GM12801 (cell line): Measurements from ENCODE around the gene DNMBP.

ENCODE experiments used
- CTCF ChIP-seq: IDR thresholded peaks from one replicate; pipeline ENCODE4 v1.5.1; 2011; ENCODE audit warnings: control low read depth; ENCODE audit not compliant: insufficient read length; ENCODE audit errors: extremely low read depth

The DNMBP gene

GRCh38 chr10:99917963-99918825 is 91.6 kb downstream of the DNMBP start:
- TF ChIP-seq CTCF, result no peak

GRCh38 chr10:99916776-99917175 is 93.0 kb downstream of the DNMBP start:
- TF ChIP-seq CTCF, result no peak

DNA sequence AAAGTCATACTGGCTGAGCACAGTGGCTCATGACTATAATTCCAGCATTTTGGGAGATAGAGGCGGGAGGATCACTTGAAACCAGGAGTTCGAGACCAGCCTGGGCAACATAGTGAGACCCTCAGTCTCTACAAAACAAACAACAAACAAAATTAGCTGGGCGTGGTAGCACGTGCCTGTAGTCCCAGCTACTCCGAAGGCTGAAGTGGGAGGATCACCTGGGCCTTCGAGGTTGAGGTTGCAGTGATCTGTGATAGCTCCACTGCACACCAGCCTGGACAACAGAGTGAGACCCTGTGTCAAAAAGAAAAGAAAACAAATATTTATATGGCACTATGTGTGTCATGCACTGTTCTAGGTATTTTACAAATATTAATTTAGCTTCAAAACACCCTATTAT is 94.3 kb downstream of the DNMBP start:
- no peak for TF ChIP-seq CTCF

DNA sequence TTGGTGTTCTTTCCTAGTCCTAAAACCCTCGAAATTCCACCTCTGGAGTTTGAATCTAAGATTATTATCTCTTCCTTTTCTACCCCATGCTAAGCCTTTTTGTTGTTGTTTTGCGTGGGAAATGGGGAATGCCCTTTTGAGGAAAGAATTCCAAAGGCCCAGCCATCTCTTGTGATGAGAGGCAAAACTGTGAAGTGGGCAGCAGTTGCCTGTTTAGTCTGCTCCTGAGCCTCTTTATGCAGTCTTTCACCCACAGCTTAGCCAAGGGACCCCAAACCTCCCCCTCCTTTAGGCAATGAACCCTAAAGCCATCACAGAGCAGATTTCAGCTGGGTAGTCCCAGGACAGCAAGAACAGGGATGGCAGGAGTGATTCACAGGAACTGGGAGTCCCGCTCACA is 95.5 kb downstream of the DNMBP start:
- no peak for TF ChIP-seq CTCF

DNA sequence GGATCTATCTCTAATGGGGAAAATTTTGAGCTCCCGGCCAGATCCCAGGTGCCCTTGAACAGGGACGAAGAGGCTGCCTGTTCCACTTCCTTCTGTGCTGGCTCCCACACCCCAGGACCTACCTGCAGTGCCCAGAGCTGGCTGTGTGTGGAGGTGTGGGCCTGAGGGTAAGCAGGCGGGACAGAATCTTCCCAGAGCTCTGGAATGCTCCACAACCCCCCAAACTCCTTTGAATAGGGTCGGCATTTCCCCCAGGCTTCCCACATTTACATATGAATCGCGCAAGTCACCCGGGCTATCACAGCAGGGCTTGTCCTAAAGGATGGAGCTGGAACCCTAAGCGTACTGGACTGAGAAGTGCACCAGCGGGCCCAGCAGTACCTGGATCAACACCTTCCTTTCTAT is 95.9 kb downstream of the DNMBP start:
- no peak for TF ChIP-seq CTCF

- no peak for TF ChIP-seq CTCF
These were observed 97.7 kb downstream of the DNMBP start for GRCh38 chr10:99912041-99912440.

GRCh38 chr10:99908512-99908911 is 101.2 kb downstream of the DNMBP start:
- TF ChIP-seq CTCF, result no peak

DNA sequence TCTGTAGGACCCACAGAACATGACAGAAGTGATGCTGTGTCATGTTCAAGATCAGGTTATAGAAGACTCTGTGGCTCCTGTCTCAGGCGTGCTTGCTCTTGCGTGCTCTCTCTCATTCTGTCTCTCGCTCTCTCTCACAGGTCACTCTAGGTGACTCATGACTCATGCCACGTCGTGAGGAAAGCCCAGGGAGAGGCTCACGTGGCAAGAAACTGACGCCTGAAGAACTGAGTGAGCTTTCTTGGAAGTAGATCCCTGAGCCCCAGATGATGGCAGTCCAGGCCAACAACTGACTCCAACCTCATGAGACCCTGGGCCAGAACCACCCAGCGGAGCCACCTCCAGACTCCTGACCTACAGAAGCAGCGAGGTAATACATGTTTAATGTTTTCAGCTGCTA is 103.3 kb downstream of the DNMBP start:
- TF ChIP-seq CTCF, result no peak
